Measurements from ENCODE around the gene PILRA.

DNA sequence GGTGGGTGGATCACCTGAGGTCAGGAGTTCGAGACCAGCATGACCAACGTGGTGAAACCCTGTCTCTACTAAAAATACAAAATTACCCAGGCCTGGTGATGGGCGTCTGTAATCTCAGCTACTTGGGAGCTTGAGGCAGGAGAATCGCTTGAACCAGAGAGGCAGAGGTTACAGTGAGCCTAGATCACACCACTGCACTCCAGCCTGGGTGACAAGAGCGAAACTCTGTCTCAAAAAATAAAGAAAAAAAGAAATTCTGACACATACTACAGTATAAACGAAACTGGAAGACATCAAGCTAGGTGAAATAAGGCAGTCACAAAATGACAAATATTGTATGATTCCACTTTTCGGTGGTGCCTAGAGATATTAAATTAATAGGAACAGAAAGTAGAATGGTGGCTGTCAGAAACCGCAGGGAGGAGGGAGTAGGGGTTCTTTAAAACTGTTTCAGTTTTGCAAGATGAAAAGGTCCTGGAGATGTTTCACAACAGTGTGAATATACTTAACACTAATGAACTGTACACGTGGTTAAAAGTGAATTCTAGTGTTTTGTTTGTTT lies 23.2 kb downstream of the PILRA start:
- TF ChIP-seq POLR2AphosphoS5 (IDR thresholded peaks at IDR 0.05) (no peak), POLR2A (IDR thresholded peaks at IDR 0.05) (no peak)
- TF ChIP-seq, protein P1, sequence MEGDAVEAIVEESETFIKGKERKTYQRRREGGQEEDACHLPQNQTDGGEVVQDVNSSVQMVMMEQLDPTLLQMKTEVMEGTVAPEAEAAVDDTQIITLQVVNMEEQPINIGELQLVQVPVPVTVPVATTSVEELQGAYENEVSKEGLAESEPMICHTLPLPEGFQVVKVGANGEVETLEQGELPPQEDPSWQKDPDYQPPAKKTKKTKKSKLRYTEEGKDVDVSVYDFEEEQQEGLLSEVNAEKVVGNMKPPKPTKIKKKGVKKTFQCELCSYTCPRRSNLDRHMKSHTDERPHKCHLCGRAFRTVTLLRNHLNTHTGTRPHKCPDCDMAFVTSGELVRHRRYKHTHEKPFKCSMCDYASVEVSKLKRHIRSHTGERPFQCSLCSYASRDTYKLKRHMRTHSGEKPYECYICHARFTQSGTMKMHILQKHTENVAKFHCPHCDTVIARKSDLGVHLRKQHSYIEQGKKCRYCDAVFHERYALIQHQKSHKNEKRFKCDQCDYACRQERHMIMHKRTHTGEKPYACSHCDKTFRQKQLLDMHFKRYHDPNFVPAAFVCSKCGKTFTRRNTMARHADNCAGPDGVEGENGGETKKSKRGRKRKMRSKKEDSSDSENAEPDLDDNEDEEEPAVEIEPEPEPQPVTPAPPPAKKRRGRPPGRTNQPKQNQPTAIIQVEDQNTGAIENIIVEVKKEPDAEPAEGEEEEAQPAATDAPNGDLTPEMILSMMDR (IDR thresholded peaks at IDR 0.05) = no peak
